Esophagus muscularis mucosa (tissue), 3 donors: ENCODE results near the gene SH2B2.

ENCODE experiments used
- POLR2A ChIP-seq: fragments of 450-650 bp; IDR thresholded peaks from one replicate; pipeline ENCODE4 v1.6.1; 2017; ENCODE audit warnings: antibody characterized with exemption, moderate library complexity, mild to moderate bottlenecking, low read depth
- POLR2AphosphoS5 ChIP-seq, 2 donors: sonication (generic); formaldehyde crosslinking; IDR thresholded peaks; one replicate each; pipeline ENCODE4 v1.6.1; 2017; ENCODE audit warnings: antibody characterized with exemption in 2 of 2
- TF ChIP-seq, protein P1 (sequence below), 3 experiments: fragments of 200-600 bp in 2 of 3; fragments of 450-650 bp in 1 of 3; sonication (generic) in 2 of 3; IDR thresholded peaks; one replicate each; pipeline ENCODE4 v1.5.1; 2017 to 2019; ENCODE audit warnings: antibody characterized with exemption in 3 of 3, mild to moderate bottlenecking in 2 of 3, moderate library complexity in 1 of 3

DNA sequence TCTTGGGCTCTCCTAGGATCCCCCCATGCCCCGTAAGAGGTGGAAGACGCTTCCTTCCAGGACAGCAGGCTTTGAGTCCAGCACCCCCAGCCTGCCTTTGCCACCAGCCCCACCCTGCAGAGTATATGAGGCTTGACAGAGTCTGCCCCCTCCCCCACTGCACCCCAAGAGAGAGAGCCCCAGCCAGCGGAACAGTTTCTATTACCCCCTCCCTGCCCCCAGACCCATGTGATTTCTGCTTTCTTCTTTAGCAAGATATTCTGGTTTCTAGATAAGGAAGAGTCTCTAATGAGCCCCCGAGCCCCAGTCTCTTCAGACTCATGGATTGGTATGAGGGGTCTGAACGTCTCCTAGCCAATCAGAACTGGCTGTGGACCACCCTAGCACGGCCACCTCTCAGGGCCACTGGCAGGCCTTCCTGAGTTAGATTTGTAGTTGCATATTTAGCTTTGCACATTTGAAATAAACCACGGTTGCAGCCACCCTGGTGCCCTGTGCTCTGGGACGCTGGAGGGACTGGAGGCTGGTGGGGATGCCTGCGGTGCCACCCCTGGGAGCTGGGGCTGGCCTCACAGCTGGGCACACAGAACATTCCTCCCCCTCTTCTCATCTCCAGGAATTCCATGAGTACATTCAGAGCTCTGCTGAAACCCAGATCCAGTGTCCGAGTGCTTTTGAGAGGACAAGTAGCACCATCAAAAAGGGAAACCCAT is 3.0 kb upstream of the SH2B2 start:
- TF ChIP-seq, protein P1, sequence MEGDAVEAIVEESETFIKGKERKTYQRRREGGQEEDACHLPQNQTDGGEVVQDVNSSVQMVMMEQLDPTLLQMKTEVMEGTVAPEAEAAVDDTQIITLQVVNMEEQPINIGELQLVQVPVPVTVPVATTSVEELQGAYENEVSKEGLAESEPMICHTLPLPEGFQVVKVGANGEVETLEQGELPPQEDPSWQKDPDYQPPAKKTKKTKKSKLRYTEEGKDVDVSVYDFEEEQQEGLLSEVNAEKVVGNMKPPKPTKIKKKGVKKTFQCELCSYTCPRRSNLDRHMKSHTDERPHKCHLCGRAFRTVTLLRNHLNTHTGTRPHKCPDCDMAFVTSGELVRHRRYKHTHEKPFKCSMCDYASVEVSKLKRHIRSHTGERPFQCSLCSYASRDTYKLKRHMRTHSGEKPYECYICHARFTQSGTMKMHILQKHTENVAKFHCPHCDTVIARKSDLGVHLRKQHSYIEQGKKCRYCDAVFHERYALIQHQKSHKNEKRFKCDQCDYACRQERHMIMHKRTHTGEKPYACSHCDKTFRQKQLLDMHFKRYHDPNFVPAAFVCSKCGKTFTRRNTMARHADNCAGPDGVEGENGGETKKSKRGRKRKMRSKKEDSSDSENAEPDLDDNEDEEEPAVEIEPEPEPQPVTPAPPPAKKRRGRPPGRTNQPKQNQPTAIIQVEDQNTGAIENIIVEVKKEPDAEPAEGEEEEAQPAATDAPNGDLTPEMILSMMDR (IDR thresholded peaks at IDR 0.05), result no peak
- no peak for TF ChIP-seq POLR2A
- TF ChIP-seq POLR2AphosphoS5 (IDR thresholded peaks at IDR 0.05), result no peak
